ENCODE measurements around the gene PCBD2. TPM values are rescaled to one million over a fixed set of nuclear protein-coding genes. Genes with fewer than 3 reads are reported as not detected.
"Not testable (repeated sequence)": the region's sequence is repeated elsewhere in the genome, so short reads cannot be mapped to it uniquely, and the experiment has no call there.

The PCBD2 gene
- polyA plus RNA-seq, 1 experiment = 3.3 TPM

- TF ChIP-seq, protein P1, sequence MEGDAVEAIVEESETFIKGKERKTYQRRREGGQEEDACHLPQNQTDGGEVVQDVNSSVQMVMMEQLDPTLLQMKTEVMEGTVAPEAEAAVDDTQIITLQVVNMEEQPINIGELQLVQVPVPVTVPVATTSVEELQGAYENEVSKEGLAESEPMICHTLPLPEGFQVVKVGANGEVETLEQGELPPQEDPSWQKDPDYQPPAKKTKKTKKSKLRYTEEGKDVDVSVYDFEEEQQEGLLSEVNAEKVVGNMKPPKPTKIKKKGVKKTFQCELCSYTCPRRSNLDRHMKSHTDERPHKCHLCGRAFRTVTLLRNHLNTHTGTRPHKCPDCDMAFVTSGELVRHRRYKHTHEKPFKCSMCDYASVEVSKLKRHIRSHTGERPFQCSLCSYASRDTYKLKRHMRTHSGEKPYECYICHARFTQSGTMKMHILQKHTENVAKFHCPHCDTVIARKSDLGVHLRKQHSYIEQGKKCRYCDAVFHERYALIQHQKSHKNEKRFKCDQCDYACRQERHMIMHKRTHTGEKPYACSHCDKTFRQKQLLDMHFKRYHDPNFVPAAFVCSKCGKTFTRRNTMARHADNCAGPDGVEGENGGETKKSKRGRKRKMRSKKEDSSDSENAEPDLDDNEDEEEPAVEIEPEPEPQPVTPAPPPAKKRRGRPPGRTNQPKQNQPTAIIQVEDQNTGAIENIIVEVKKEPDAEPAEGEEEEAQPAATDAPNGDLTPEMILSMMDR (IDR thresholded peaks at IDR 0.05; ENCODE audit: insufficient read depth, low read depth, low read length) = no peak
- Histone ChIP-seq H3K27me3 (ENCODE audit: control insufficient read depth, insufficient read depth, low read length) (no peaks in the 10 kb centered on the region), H3K4me3 (ENCODE audit: low read depth, low read length) (no peak overlapping the region), H3K36me3 (ENCODE audit: control insufficient read depth, insufficient read depth, low read length) (peaks cover under 1% of the 10 kb centered on the region)
- POLR2A ChIA-PET = no interaction called here
- no peak for DNase-seq (ENCODE audit: low read depth)
- CTCF ChIA-PET = no interaction called here
Measured at GRCh38 chr5:134893748-134894505, 11.0 kb upstream of the PCBD2 start.

GRCh38 chr5:134902071-134902801 lies 2.7 kb upstream of the PCBD2 start:
- CTCF ChIA-PET = interaction anchor here (0.6 to 2.7 kb wide), 4 partner anchors 10 to 26 kb away, joined by 3 to 7 read pairs (median 4); no protein-coding TSS in a partner anchor
- no peak for DNase-seq (ENCODE audit: low read depth)
- POLR2A ChIA-PET = no interaction called here

DNA sequence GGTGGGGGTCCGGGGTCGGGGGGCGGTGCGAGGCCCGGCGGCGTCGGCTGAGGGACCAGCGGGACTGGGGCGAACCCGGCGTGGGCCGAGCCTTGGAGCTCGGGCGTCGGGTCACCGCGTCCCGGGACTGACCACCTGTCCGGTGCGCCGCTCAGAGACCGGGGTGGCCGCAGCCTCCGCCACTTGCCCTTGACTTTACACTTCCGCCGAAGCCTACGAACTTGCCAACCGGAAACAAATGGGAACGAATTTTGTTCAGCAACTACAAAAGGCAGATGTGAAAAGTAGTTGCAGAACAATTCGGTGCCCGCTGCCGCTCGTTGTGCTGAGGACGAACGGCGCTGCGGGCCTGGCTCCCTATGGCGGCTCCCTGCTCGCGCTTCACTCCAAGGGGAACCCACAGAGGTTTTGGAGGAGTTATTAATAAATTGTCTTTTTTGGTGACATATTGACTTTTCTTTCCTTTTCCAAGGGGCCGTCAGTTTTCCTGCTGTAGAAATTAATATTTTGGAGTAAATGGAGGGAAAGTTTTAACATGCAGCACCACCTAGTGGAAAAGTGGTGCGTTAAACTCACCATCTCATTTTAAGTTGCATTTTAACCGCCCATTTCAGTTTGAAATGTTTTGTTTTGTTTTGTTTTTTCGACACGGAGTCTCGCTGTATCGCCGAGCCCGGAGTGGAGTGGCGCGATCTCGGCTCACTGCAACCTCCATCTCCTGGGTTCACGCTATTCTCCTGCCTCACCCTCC lies 490 bp downstream of the PCBD2 start:
- H3K36me3 ChIP-seq (ENCODE audit: control insufficient read depth, insufficient read depth, low read length) = peaks cover under 1% of the 10 kb centered on the region; the same call in 1 of the 2 replicates
- H3K27me3 ChIP-seq (ENCODE audit: control insufficient read depth, insufficient read depth, low read length) = no peaks in the 10 kb centered on the region
- ChIA-PET POLR2A (no interaction called here), CTCF (interaction anchor here (0.6 to 4.2 kb wide), 35 partner anchors 8 to 432 kb away, joined by 3 to 28 read pairs (median 6); partner anchors contain the start of genes C5orf24, CAMLG, DDX46 and TXNDC15)
- peak overlapping the region; percentile 59 for H3K4me3 ChIP-seq (ENCODE audit: low read depth, low read length)
- TF ChIP-seq, protein P1 (IDR thresholded peaks at IDR 0.05; ENCODE audit: insufficient read depth, low read depth, low read length) = peak; percentile 63
- peak; percentile 11 for DNase-seq (ENCODE audit: low read depth)

More at GRCh38 chr5:134902071-134902801, 2.7 kb upstream of the PCBD2 start:
- Histone ChIP-seq H3K4me3 (ENCODE audit: low read depth, low read length) (no peak overlapping the region), H3K27me3 (ENCODE audit: control insufficient read depth, insufficient read depth, low read length) (no peaks in the 10 kb centered on the region), H3K36me3 (ENCODE audit: control insufficient read depth, insufficient read depth, low read length) (peaks cover 3% of the 10 kb centered on the region)
- TF ChIP-seq, protein P1 (IDR thresholded peaks at IDR 0.05; ENCODE audit: insufficient read depth, low read depth, low read length) = no peak

- TF ChIP-seq, protein P1 (IDR thresholded peaks at IDR 0.05; ENCODE audit: insufficient read depth, low read depth, low read length) = no peak
- Histone ChIP-seq H3K27me3 (ENCODE audit: control insufficient read depth, insufficient read depth, low read length) (no peaks in the 10 kb centered on the region), H3K36me3 (ENCODE audit: control insufficient read depth, insufficient read depth, low read length) (no peaks in the 10 kb centered on the region), H3K4me3 (ENCODE audit: low read depth, low read length) (no peak overlapping the region)
- POLR2A ChIA-PET = no interaction called here
- DNase-seq (ENCODE audit: low read depth) = no peak
- CTCF ChIA-PET = interaction anchor here (0.6 to 4.2 kb wide), 5 partner anchors 10 to 418 kb away, joined by 3 to 28 read pairs (median 3); partner anchors contain the start of gene CAMLG
Measured at GRCh38 chr5:134906811-134907210, 1.9 kb downstream of the PCBD2 start.

DNA sequence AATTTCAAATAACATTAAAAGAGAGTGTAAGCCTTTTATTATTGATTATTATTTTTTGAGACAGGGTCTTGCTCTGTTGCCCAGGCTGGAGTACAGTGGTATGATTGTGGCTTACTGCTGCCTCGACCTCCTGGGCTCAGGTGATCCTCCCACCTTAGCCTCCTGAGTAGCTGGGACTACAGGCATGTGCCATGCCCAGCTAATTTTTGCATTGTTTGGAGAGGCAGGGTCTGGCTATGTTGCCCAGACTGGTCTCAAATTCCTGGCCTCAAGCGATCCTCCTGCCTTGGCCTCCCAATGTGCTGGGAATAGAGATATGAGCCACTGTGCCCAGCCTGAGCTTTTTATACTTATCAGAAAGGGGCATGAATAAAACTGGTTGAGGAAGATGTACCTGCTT lies 5.8 kb downstream of the PCBD2 start:
- CTCF ChIA-PET = interaction anchor here (0.6 kb wide), 1 partner anchor 293 kb away, joined by 4 read pairs; no protein-coding TSS in a partner anchor
- H3K27me3 ChIP-seq (ENCODE audit: control insufficient read depth, insufficient read depth, low read length); H3K36me3 ChIP-seq (ENCODE audit: control insufficient read depth, insufficient read depth, low read length); DNase-seq (ENCODE audit: low read depth); POLR2A ChIA-PET; H3K4me3 ChIP-seq (ENCODE audit: low read depth, low read length): not testable (repeated sequence)

Measured in BJ (cell line).